NCI-H748 (cell line): ENCODE results near the gene CHCHD4.

Experiments
- DNase-seq: peaks from one replicate; lab custom pipeline; 2025; ENCODE audit not compliant: unreplicated experiment; lab: John Stamatoyannopoulos, UW

CHCHD4 gene

GRCh38 chr3:14150491-14151230, 26.0 kb upstream of the CHCHD4 start:
- no peak for DNase-seq

- DNase-seq = no peak
Measured at GRCh38 chr3:14150078-14150477, 25.4 kb upstream of the CHCHD4 start.

DNA sequence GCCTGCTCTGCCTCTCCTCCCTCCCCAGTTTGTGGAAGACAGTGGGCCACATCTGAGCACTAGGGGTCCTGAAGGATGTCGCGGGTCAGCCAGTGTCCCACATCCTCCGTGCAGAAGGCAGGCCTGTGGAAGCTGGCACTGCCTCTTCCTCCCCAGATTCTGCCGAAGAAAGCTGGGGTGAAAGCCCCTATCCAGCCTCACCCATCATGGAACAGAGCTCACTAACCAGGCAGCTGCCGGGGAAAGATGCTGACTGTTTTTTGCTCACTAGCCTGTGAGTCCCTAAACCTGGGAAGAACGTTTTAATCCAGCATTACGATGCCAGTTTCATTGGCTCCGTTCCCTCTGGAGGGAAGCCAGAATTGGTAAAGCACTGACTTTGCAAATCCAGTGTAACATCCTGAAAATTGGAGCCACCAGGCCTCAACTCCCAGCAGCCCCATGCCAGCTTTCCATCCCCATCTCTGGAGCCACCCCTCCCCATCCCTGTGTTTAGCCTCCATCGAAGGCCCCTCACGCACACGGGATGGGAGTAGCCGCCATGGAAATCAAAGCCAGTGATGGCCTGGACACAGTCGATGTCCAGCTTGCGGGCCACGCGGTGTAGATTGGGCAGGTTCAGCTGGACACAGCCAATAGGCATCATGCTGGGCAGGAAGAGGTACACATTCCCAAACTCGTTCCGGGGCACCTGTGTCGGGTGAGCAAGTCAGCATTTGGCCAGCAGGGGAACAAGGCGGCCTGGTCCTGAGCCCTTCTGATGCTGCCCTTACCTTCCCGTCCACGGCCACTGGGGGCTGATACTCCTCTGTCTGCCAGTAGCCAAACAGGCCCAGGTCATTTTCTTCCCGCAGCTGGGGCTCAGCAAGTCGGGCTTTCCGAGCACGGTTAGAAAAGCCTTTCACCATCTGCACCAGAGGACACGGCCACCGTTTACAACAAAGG, 23.6 kb upstream of the CHCHD4 start:
- no peak for DNase-seq

- no peak for DNase-seq
Measured at GRCh38 chr3:14147617-14148016, 22.9 kb upstream of the CHCHD4 start.

GRCh38 chr3:14147066-14147435, 22.4 kb upstream of the CHCHD4 start:
- no peak for DNase-seq

GRCh38 chr3:14146381-14147065, 21.9 kb upstream of the CHCHD4 start:
- no peak for DNase-seq

GRCh38 chr3:14145670-14146380, 21.2 kb upstream of the CHCHD4 start:
- DNase-seq = no peak

- no peak for DNase-seq
Measured at GRCh38 chr3:14145236-14145635, 20.6 kb upstream of the CHCHD4 start.

DNA sequence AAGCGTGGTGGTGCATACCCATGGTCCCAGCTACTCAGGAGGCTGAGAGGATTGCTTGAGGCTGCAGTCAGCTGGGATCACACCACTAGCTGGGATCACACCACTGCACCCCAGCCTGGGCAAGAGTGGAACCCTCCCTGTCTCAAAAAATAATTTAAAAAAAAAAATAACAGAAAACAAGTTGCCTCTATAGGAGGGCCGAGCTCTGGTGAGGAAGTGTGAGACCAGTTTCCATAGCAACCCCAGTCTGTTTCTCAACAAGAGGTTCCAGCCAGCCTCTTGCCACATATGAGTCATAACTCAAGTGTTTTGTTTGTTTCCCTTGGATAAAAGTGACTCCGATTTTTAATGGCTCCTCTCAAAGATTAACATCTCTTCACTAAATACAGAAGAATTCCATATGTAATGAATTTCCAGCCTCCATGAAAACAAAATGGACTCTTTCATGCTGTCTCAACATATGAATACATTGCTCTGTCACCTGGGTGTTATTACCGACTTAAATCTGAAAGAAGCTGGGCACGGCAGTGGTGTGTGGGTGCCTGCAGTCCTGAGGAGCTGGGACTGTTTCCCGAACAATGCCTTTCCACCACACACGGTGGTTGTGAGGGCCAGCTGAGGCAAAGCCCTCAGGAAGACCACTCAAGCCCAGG, 19.9 kb upstream of the CHCHD4 start:
- DNase-seq = peak; percentile 81

GRCh38 chr3:14143271-14144225, 18.9 kb upstream of the CHCHD4 start:
- DNase-seq = no peak

DNA sequence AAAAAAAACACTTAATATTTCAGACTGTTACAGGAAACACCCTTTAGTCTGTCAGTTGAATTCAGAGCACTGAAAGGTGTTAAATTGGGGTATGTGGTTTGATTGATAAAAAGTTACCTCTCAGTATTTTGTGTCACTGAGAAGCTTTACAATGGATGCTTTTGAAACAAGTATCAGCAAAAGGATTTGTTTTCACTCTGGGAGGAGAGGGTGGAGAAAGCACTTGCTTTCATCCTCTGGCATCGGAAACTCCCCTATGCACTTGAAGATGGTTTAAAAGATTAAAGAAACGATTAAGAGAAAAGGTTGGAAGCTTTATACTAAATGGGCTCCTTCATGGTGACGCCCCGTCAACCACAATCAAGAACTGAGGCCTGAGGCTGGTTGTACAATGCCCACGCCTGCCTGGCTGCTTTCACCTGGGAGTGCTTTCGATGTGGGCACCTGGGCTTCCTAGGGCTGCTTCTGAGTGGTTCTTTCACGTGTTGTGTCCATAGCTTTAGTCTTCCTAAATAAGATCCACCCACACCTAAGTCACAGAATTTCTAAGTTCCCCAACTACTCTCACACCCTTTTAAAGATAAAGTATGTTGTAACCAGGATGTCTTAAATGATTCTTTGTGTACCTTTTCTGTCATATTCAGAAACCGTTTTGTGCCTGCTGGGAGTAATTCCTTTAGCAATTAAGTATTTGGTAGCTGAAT, 18.0 kb upstream of the CHCHD4 start:
- no peak for DNase-seq

GRCh38 chr3:14141602-14142341, 17.1 kb upstream of the CHCHD4 start:
- no peak for DNase-seq

DNA sequence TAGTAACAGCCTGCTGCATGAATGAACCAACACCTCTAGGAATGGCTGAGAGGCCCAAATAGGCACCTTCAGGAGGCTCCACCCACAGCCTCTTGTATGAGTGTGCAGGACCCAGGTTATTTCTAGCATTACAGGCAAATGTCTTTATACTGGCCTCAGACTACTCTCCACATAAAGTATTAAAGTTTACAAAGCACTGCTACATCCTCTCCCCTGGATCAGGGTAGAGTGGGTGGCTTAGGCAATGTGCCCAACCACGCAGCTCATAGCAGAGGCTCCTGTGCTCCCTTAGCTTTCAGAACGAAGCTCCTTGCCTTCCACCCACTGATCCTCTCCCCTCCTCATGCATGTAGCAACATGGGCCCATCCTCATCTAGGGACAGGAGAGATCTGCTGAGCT, 16.5 kb upstream of the CHCHD4 start:
- no peak for DNase-seq

- no peak for DNase-seq
Measured at GRCh38 chr3:14140668-14141067, 16.0 kb upstream of the CHCHD4 start.

DNA sequence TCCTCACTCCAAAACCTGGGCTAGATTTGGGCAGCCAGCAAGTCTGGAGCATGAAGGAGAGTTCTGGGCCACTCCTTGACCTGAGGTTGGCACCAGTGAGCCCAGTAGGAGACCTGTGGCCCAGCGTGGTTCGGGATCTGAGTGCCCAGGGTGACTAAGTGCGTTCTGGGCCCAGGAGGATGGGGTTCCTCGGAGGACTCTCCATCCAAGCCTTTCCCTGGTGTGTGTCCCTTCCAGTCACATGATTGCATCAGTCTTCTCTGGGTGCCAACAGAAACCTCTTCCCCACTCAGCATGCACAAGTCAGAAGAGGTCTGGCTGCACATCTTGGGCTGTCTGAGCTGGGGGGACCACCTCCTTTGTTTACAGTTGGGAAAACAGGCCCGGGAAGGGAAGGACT, 15.1 kb upstream of the CHCHD4 start:
- DNase-seq = no peak

DNA sequence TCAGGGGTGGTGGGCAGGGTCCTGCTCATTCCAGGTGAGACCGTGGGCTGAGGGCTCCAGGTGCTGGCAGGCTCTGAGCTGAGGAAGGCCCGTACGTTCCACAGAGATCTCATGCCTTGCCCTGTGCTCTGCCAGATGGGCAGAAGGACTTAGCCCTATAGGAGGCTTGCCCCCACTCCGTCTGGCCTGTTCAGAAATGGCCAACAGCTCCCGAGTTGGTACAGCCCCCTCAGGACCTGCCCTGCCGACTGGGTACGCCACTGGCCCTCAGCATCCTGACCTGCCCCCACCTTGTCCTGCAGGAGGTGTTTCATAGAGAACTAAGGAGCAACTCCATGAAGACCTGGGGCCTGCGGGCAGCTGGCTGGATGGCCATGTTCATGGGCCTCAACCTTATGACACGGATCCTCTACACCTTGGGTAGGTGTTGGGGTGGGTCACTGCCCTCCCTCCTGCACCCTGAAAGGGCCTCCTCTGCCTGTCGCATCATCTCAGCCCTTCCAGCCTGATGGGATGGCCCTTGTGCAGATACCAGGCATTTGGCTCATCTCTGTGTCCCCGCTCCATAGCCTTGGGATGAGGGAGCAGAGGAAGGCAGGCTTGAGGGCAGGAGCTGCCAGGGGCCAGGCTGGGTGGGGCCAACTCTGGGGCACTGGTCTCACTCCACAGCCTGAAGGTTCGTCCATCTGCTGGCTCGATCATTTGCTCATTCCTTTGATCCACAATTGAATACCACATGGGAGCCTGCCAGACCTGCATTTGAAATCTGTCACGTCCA, 14.4 kb upstream of the CHCHD4 start:
- no peak for DNase-seq

GRCh38 chr3:14138109-14138877, 13.6 kb upstream of the CHCHD4 start:
- no peak for DNase-seq
